ENCODE measurements around the gene GLCCI1.

DNA sequence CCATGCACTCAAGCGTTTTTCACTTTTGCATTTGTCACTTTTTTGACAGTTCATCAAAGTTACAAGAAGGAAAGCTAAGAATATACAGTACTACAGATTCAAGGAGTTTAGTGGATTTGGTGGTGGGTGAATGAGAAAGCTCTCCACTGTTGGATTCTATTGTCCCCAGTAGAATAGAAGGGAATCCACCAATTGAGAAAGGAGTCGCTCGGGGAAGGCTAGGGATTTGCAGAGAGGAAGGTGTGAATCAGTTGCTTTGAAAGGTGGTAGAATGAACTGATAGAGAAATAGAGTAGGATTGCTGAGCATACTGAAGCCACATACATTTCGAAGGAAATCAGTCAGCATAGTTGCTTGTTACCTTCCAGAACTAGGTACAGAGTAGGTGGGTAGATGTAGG is 33.7 kb upstream of the GLCCI1 start:
- no peak for TF ChIP-seq CTCF (IDR thresholded peaks at IDR 0.05)
- no peak for TF ChIP-seq POLR2A (IDR thresholded peaks at IDR 0.05)
- no peak for TF ChIP-seq EP300 (IDR thresholded peaks at IDR 0.05; ENCODE audit: low read depth)
- TF ChIP-seq POLR2AphosphoS5 (IDR thresholded peaks at IDR 0.05) = no peak

Measured in transverse colon (tissue), 4 donors.